PC-9 (cell line): ENCODE data around the gene CHST12. TPM values are rescaled to one million over a fixed set of nuclear protein-coding genes. Genes with fewer than 3 reads are reported as not detected.

Experiments used
- BruUV-seq: library from RNA; stranded (reverse); fragments of 400-500 nt; replicated peaks from 2 replicates; lab custom pipeline; 2021; lab: Mats Ljungman, UMichigan
- CTCF ChIA-PET: fragments of 300-600 bp; sonication (Branson Sonifier 250); formaldehyde crosslinking; loops from one replicate; lab custom pipeline; 2022; ENCODE audit warnings: antibody characterized with exemption; lab: Charles Lee
- POLR2A ChIA-PET: fragments of 300-600 bp; sonication (Branson Sonifier 250); formaldehyde crosslinking; loops from one replicate; lab custom pipeline; 2022; ENCODE audit warnings: antibody characterized with exemption; ENCODE audit not compliant: unreplicated experiment; lab: Charles Lee
- DNase-seq, 2 experiments: peaks; one replicate each; pipeline versions ENCODE4 v3.0.0 to v3.0.0-alpha.2; 2015 to 2022; ENCODE audit warnings: mixed read lengths in 1 of 2
- H2AFZ ChIP-seq: fragments of 200-600 bp; sonication (generic); 2 replicates; pipeline ENCODE4 v1.8.1; 2017; ENCODE audit warnings: antibody characterized with exemption
- H3F3A ChIP-seq: fragments of 200-600 bp; sonication (generic); 2 replicates; pipeline ENCODE4 v1.8.1; 2017; ENCODE audit warnings: antibody characterized with exemption, mild to moderate bottlenecking, low read depth; ENCODE audit not compliant: insufficient read depth
- H3K27ac ChIP-seq: fragments of 200-600 bp; sonication (generic); 2 replicates; pipeline ENCODE4 v1.6.1; 2016; ENCODE audit warnings: mixed run types
- H3K27me3 ChIP-seq: fragments of 200-600 bp; sonication (generic); 2 replicates; pipeline ENCODE4 v1.6.1; 2016; ENCODE audit warnings: low read depth, mixed run types; ENCODE audit not compliant: insufficient read depth
- H3K36me3 ChIP-seq: fragments of 200-600 bp; sonication (generic); 2 replicates; pipeline ENCODE4 v1.6.1; 2016; ENCODE audit warnings: low read depth, mixed run types
- H3K4me1 ChIP-seq: fragments of 200-600 bp; sonication (generic); replicated peaks from 2 replicates; pipeline ENCODE4 v1.6.1; 2016; ENCODE audit warnings: mixed run types; ENCODE audit not compliant: insufficient read depth
- H3K4me2 ChIP-seq: fragments of 200-600 bp; sonication (generic); 2 replicates; pipeline ENCODE4 v1.6.1; 2017; ENCODE audit warnings: mixed run types
- H3K4me3 ChIP-seq: fragments of 200-600 bp; sonication (generic); 2 replicates; pipeline ENCODE4 v1.6.1; 2016; ENCODE audit warnings: mixed run types
- H3K79me2 ChIP-seq: fragments of 200-600 bp; sonication (generic); 2 replicates; pipeline ENCODE4 v1.6.1; 2017; ENCODE audit warnings: low read depth, mixed run types
- H3K9me2 ChIP-seq: fragments of 200-600 bp; sonication (generic); 2 replicates; pipeline ENCODE4 v1.8.1; 2017; ENCODE audit warnings: mild to moderate bottlenecking; ENCODE audit not compliant: insufficient read depth
- H3K9me3 ChIP-seq: fragments of 200-600 bp; sonication (generic); 2 replicates; pipeline ENCODE4 v1.8.1; 2016; ENCODE audit warnings: low read depth; ENCODE audit not compliant: insufficient read depth
- H4K20me1 ChIP-seq: fragments of 200-600 bp; sonication (generic); 2 replicates; pipeline ENCODE4 v1.8.1; 2017; ENCODE audit not compliant: insufficient read depth
- EZH2 ChIP-seq: fragments of 200-600 bp; sonication (generic); IDR thresholded peaks from 2 replicates; pipeline ENCODE4 v1.8.0; 2017; ENCODE audit warnings: antibody characterized with exemption, low read depth
- intact Hi-C: fragments of 100-400 bp; cut with micrococcal nuclease; formaldehyde crosslinking; loops from one replicate; pipeline ENCODE4 v1.10.0; 2022; ENCODE audit not compliant: unreplicated experiment
- total RNA-seq: library from RNA; stranded (reverse); gene quantifications from 2 replicates; pipeline ENCODE4 v1.2.3, GENCODE V29; 2021
- TF ChIP-seq, protein P1 (sequence below): fragments of 200-600 bp; sonication (generic); conservative IDR thresholded peaks from 2 replicates; pipeline ENCODE4 v1.6.1; 2017; ENCODE audit warnings: mixed run types, antibody characterized with exemption, mild to moderate bottlenecking, moderate library complexity

CHST12 gene
- total RNA-seq, 1 experiment from 2014 or later: 25.9 TPM

DNA sequence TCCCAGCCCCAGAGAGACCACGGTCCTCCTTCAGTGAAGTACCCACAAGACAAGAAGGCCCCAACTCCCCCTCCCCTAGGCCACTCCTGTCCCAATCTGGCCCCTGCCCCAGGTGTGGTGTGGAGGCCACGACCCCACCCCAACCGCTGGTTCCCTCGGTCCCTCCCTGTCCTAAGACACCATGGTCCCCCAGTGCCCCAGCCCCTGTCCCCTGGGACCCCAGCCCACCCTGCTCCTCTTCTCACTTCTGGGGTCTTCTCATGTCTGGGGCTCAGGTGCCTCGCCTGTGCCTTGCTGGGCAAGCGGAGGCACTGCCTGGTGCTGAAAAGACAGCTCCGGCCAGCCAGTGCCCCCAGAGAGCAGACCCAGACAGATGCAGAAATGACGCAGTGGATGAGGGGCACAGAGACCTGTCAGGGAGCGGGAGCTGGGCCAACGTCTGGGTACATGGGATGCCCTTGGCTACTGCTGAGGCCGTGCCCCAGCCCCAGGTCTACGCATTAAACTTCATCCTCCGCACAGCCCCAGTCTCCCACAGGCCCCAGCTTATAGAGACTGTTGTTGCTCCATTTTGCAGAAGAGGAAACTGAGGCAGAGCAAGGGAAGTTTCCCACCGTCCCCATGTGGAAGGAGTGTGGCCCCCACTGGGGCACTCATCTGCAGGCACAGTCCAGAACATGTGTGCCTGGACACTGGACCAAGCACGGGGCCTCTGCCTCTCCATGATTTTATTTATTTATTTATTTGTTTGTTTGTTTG is 58.0 kb downstream of the CHST12 start:
- Histone ChIP-seq H3K27ac (no peak overlapping the region), H3K4me1 (peaks cover 11% of the 10 kb centered on the region), H3K4me3 (no peak overlapping the region), H2AFZ (no peak overlapping the region), H3K27me3 (no peaks in the 10 kb centered on the region), H3K36me3 (no peaks in the 10 kb centered on the region), H3K79me2 (no peaks in the 10 kb centered on the region), H3F3A (peaks cover 13% of the 10 kb centered on the region), H3K9me3 (no peaks in the 10 kb centered on the region), H3K9me2 (no peaks in the 10 kb centered on the region), H4K20me1 (no peaks in the 10 kb centered on the region), H3K4me2 (no peak overlapping the region)
- POLR2A ChIA-PET: no interaction called here
- no peak for TF ChIP-seq EZH2
- TF ChIP-seq, protein P1, sequence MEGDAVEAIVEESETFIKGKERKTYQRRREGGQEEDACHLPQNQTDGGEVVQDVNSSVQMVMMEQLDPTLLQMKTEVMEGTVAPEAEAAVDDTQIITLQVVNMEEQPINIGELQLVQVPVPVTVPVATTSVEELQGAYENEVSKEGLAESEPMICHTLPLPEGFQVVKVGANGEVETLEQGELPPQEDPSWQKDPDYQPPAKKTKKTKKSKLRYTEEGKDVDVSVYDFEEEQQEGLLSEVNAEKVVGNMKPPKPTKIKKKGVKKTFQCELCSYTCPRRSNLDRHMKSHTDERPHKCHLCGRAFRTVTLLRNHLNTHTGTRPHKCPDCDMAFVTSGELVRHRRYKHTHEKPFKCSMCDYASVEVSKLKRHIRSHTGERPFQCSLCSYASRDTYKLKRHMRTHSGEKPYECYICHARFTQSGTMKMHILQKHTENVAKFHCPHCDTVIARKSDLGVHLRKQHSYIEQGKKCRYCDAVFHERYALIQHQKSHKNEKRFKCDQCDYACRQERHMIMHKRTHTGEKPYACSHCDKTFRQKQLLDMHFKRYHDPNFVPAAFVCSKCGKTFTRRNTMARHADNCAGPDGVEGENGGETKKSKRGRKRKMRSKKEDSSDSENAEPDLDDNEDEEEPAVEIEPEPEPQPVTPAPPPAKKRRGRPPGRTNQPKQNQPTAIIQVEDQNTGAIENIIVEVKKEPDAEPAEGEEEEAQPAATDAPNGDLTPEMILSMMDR: no peak
- intact Hi-C loops: no loop called here
- DNase-seq: no peak
- CTCF ChIA-PET: no interaction called here
- no TSS peak for BruUV-seq

DNA sequence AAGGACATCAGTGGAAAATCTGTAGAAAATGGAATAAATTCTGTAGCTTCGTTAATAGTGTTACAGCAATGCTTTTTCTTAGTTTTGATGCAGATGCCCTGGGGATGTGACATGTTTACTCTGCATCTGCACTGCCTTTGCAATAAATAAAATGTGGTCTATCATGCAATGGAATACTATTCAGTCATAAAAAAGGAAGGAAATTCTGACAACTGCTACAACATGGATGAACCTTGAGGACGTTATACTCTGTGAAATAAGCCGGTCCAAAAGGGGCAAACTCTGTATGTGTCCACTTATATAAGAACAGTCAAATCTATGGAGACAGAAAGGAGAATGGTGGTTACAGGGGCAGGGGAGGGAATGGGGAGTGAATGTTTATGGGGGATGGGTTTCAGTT is 59.3 kb downstream of the CHST12 start:
- no peak overlapping the region for H2AFZ ChIP-seq

DNA sequence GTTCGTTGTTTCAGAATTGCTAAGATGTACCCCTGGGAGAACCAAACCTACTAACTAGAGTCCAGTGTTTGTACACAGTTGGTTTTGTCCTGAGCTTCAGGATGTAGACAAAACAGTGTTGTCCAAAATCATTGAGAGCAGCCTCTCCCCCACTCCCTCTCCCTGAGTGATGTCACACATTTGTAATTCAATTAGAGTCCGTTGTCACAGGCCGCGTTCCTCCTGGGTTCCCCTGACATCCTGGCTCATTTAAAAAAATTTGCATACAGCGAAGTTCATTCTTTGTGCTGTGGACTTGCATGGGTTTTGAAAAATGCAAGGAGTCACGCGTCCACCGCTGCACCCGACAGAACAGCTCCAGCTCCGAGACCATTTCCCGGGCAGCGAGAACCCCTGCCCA is 62.5 kb downstream of the CHST12 start:
- POLR2A ChIA-PET: interaction anchor here (0.7 kb wide), 2 partner anchors 239 to 1173 kb away, joined by 3 to 7 read pairs; no protein-coding TSS in a partner anchor
- CTCF ChIA-PET: no interaction called here

More for the DNA sequence above, 59.3 kb downstream of the CHST12 start:
- intact Hi-C loops: no loop called here
- H3K9me3 ChIP-seq: no peaks in the 10 kb centered on the region
- H3F3A ChIP-seq: peaks cover 13% of the 10 kb centered on the region
- no peaks in the 10 kb centered on the region for H3K9me2 ChIP-seq
- H3K36me3 ChIP-seq: no peaks in the 10 kb centered on the region
- ChIA-PET POLR2A (no interaction called here), CTCF (no interaction called here)
- no TSS peak for BruUV-seq
- H3K4me2 ChIP-seq: no peak overlapping the region
- H3K27ac ChIP-seq: no peak overlapping the region
- no peak overlapping the region for H3K4me3 ChIP-seq
- peaks cover 11% of the 10 kb centered on the region for H3K4me1 ChIP-seq
- no peaks in the 10 kb centered on the region for H3K79me2 ChIP-seq
- no peak for TF ChIP-seq EZH2
- TF ChIP-seq, protein P1: no peak
- no peaks in the 10 kb centered on the region for H3K27me3 ChIP-seq
- no peaks in the 10 kb centered on the region for H4K20me1 ChIP-seq
- DNase-seq: no peak

More for the DNA sequence above, 62.5 kb downstream of the CHST12 start:
- no TSS peak for BruUV-seq
- Histone ChIP-seq H3K9me3 (no peaks in the 10 kb centered on the region), H3K79me2 (no peaks in the 10 kb centered on the region), H3K4me1 (no peaks in the 10 kb centered on the region), H3K9me2 (no peaks in the 10 kb centered on the region), H4K20me1 (no peaks in the 10 kb centered on the region), H3K36me3 (no peaks in the 10 kb centered on the region), H2AFZ (no peak overlapping the region), H3K27ac (no peak overlapping the region), H3K27me3 (no peaks in the 10 kb centered on the region), H3K4me3 (no peak overlapping the region), H3F3A (peaks cover 8% of the 10 kb centered on the region; the same call in 1 of the 2 replicates), H3K4me2 (no peak overlapping the region)
- TF ChIP-seq, protein P1: no peak
- TF ChIP-seq EZH2: no peak
- intact Hi-C loops: no loop called here
- DNase-seq: no peak
